GM12878 (cell line): Measurements from ENCODE around the gene SIDT2.
A peak's percentile ranks its signal among the peaks of the same experiment; 100 is the strongest.

Source experiments
- ASH2L ChIP-seq: fragments of 300-600, 200-600 bp; sonication (generic); IDR thresholded peaks from 2 replicates; pipeline ENCODE4 v1.6.1; 2017; ENCODE audit warnings: low read depth, mild to moderate bottlenecking, borderline replicate concordance
- ATF3 ChIP-seq: IDR thresholded peaks from 2 replicates; pipeline ENCODE4 v1.6.1; 2011; ENCODE audit warnings: low read depth, mild to moderate bottlenecking, low read length, moderate library complexity, borderline replicate concordance; ENCODE audit errors: extremely low read depth
- BCL3 ChIP-seq: IDR thresholded peaks from 2 replicates; pipeline ENCODE4 v1.6.1; 2011; ENCODE audit warnings: borderline replicate concordance, low read depth, mild to moderate bottlenecking, moderate library complexity, low read length; ENCODE audit not compliant: insufficient read depth, poor library complexity, severe bottlenecking
- CHD1 ChIP-seq: IDR thresholded peaks from 2 replicates; pipeline ENCODE4 v1.6.1; 2012; ENCODE audit warnings: low read depth, low read length, improper control_type of control experiment
- CHD2 ChIP-seq: IDR thresholded peaks from 2 replicates; pipeline ENCODE4 v1.6.1; 2011; ENCODE audit warnings: low read depth, low read length, improper control_type of control experiment, borderline replicate concordance
- CTCF ChIP-seq, 3 experiments: IDR thresholded peaks in 2 of 3; conservative IDR thresholded peaks in 1 of 3; 2 replicates each; pipeline ENCODE4 v1.5.1; 2011; ENCODE audit warnings: low read depth in 3 of 3, low read length in 3 of 3, mild to moderate bottlenecking in 3 of 3, control low read depth in 2 of 3, moderate library complexity in 2 of 3, inconsistent platforms in 1 of 3, mixed read lengths in 1 of 3; ENCODE audit not compliant: control insufficient read depth in 2 of 3, insufficient read depth in 1 of 3; ENCODE audit errors: extremely low read depth in 1 of 3
- EP300 ChIP-seq, 2 experiments: fragments of 150-350 bp in 1 of 2; IDR thresholded peaks; 2 replicates each; pipeline ENCODE4 v1.6.1; 2011 to 2012; ENCODE audit warnings: low read depth in 2 of 2, low read length in 2 of 2, borderline replicate concordance in 1 of 2, improper control_type of control experiment in 1 of 2, inconsistent platforms in 1 of 2; ENCODE audit not compliant: control insufficient read depth in 1 of 2
- ETV6 ChIP-seq, 2 experiments: fragments of 450-650 bp in 1 of 2; IDR thresholded peaks in 1 of 2; conservative IDR thresholded peaks in 1 of 2; 2 replicates each; pipeline ENCODE4 v1.6.1; 2014; ENCODE audit warnings: antibody characterized with exemption in 1 of 2, borderline replicate concordance in 1 of 2, low read depth in 1 of 2, mild to moderate bottlenecking in 1 of 2, moderate library complexity in 1 of 2
- NFIC ChIP-seq: IDR thresholded peaks from 2 replicates; pipeline ENCODE4 v1.6.1; 2012; ENCODE audit warnings: low read depth, mild to moderate bottlenecking, inconsistent platforms, low read length, moderate library complexity
- PAX8 ChIP-seq: fragments of 450-650 bp; IDR thresholded peaks from 2 replicates; pipeline ENCODE4 v1.6.1; 2017; ENCODE audit warnings: mild to moderate bottlenecking, moderate library complexity
- POLR2A ChIP-seq: IDR thresholded peaks from 2 replicates; pipeline ENCODE4 v1.6.1; 2011; ENCODE audit warnings: low read depth, mild to moderate bottlenecking, low read length
- RFX5 ChIP-seq: IDR thresholded peaks from 2 replicates; pipeline ENCODE4 v1.6.1; 2011; ENCODE audit warnings: low read depth, low read length, improper control_type of control experiment
- WRNIP1 ChIP-seq: IDR thresholded peaks from 2 replicates; pipeline ENCODE4 v1.6.1; 2011; ENCODE audit warnings: low read depth, low read length, improper control_type of control experiment, borderline replicate concordance
- ZBTB33 ChIP-seq: fragments of 450-650 bp; IDR thresholded peaks from 2 replicates; pipeline ENCODE4 v1.6.1; 2017; ENCODE audit warnings: mild to moderate bottlenecking

GRCh38 chr11:117226388-117227385 lies 48.1 kb downstream of the SIDT2 start:
- no peak for TF ChIP-seq PAX8
- no peak for TF ChIP-seq RFX5
- no peak for TF ChIP-seq POLR2A
- no peak for TF ChIP-seq EP300 (IDR thresholded peaks at IDR 0.05; ENCODE audit: borderline replicate concordance in 1 of 2, control insufficient read depth in 1 of 2, low read depth in 2 of 2, low read length in 2 of 2)
- no peak for TF ChIP-seq NFIC
- TF ChIP-seq ZBTB33, result no peak
- TF ChIP-seq CHD2, result no peak
- no peak for TF ChIP-seq CHD1
- TF ChIP-seq ETV6 (conservative IDR thresholded peaks at IDR 0.05 in 1 of 2, IDR thresholded peaks at IDR 0.05 in 1 of 2; ENCODE audit: borderline replicate concordance in 1 of 2, low read depth in 1 of 2), result no peak
- TF ChIP-seq ASH2L, result no peak
- no peak for TF ChIP-seq WRNIP1
- TF ChIP-seq ATF3, result no peak
- TF ChIP-seq CTCF (IDR thresholded peaks at IDR 0.05 in 2 of 3, conservative IDR thresholded peaks at IDR 0.05 in 1 of 3; ENCODE audit: control insufficient read depth in 2 of 3, extremely low read depth in 1 of 3, insufficient read depth in 1 of 3, low read depth in 3 of 3, low read length in 3 of 3), result peak; percentile 74 to 90 (median 80); a peak in 5 of 6 replicates
- TF ChIP-seq BCL3, result no peak
